Daoy (cell line): ENCODE measurements around the gene KCNQ1OT1. TPM values are rescaled to one million over a fixed set of nuclear protein-coding genes. Genes with fewer than 3 reads are reported as not detected.
"Not testable (repeated sequence)": the region's sequence is repeated elsewhere in the genome, so short reads cannot be mapped to it uniquely, and the experiment has no call there.

ENCODE experiments used
- DNase-seq: peaks from one replicate; pipeline ENCODE4 v3.0.0-alpha.2; 2015; ENCODE audit warnings: low read depth
- total RNA-seq: library from RNA; depleted of rRNA; stranded (reverse); fragments of >200 nt; shearing (Covaris generic); gene quantifications from 2 replicates; pipeline ENCODE4 v1.2.3, GENCODE V29; 2014

KCNQ1OT1 gene
- total RNA-seq, 1 experiment from 2014 or later, result 1.1 TPM

GRCh38 chr11:2655016-2655719 is 44.6 kb downstream of the KCNQ1OT1 start:
- DNase-seq, result no peak

- DNase-seq, result no peak
These were observed 45.7 kb downstream of the KCNQ1OT1 start for GRCh38 chr11:2653930-2654739.

DNA sequence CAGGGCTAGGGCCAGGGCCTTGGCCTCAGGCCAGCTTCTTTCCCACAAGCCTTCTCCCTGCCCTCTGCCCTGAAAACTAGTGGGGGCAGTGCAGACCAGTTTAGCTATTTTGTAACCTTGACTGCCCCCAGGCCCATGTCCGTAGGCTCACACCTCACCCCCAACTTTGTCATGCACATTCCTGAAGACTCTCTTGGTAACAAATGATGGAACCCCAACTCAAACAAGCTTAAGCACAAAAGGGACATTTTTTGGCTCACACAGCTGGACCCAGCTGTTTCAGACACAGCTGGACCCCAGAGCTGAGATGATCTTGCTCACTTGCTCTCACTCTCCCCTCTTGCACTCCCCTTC is 46.6 kb downstream of the KCNQ1OT1 start:
- no peak for DNase-seq

DNA sequence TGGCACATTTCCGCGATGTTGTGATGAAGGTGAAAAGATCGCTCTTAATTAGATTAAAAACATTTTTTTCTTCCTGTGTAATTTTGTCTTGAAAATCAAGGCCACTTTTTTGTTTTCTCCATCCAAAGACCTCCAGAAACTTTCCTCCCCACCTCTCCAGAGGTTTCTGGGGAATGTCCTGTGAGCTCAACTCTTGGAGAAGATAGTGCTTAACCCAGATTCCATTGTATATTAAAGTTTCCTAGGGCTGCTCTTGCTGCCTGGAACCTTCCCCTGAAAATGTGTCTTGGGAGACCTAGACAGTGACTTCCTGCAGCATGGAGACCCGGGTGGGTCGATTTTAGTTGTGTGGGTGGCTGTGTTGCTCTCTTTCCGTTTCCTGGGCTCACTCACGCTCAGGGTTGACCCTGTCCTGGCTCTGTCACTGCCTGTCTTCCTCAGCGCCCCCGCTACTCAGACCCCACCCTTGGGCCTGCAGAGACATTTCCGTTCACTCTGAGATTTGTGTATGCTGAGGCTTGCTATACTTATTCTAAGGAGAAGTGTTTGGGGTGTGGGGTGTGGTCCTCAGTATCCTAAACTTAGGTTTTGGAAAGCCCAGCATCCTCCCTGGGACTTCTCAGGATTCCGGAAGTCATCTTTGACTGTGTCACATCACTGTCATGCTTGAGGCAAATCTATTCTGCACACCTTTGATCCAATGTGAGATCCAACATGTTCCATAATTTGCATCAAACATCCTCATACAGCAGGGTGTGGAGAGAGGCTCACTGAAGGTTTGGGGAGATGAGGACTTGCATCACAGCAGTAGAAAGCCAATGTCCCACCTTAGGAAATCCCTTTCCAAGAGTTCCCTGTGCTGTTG is 47.2 kb downstream of the KCNQ1OT1 start:
- DNase-seq, result no peak

DNA sequence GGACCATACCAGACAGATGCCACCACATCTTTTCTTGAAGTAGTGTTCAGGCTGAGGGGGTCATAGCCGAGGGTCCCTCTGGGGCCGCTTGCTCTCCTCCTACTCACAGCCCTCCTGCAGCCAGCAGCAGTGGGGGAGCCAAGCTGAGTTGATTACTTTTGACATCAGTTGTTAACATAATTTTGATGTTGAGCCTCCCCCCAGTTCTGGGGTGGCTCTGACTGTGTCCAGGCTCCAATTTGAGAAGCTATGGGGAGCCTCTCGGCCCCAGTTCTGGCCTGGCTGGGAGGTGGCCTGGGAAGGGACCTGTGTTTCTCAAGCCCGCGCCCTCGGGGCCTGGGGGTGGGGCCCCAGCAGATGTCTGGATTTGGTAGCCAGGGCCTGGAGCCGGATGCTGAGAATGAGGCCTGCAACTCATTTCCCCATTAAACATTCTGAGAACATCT is 47.9 kb downstream of the KCNQ1OT1 start:
- DNase-seq, result no peak

DNA sequence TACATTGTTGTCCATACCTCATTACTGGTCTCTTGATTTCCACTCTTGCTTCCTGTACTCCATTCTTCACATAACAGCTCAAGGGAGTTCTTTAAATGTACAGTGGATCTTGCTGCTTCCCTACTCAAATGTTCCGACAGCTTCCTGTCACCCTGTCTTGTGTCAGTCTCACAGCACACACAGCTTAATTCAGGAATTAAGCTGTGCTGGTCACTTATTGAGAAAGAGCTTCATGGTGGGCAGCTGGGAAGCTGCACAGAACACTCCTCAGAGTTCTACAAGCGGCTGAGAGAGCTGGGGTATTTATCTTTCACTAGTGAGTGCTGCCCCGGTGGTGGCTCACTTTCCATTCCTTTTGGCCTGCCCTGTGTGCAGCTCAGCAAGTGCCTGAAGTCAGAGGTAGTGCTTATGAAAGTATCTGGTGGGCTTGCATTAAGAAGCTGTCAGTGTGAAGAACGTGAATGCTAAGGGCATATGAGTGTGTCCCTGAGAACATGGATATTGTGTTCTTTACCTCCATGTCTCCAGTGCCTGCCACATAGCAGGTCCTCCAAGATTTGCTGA is 48.7 kb downstream of the KCNQ1OT1 start:
- DNase-seq, result no peak

GRCh38 chr11:2650343-2650867 is 49.4 kb downstream of the KCNQ1OT1 start:
- no peak for DNase-seq

DNA sequence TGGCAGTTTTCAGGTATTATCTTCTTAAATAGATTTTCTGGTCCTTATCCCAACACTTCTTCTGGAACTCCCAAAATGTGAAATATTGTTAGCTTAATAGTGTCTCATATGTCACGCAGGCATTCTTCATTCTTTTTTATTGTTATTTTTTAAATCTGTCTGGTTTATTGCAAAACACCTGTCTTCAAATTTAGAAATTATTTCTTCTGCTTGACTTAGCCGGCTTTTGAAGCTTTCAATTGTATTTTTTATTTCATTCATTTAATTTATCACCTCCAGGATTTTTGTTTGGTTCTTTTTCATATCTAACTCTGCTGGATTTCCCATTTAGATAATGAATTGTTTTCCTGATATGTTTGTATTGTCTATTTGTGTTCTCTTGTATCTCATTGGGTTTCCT is 49.9 kb downstream of the KCNQ1OT1 start:
- DNase-seq, result no peak

- DNase-seq, result no peak
These were observed 50.4 kb downstream of the KCNQ1OT1 start for GRCh38 chr11:2649400-2649799.

DNA sequence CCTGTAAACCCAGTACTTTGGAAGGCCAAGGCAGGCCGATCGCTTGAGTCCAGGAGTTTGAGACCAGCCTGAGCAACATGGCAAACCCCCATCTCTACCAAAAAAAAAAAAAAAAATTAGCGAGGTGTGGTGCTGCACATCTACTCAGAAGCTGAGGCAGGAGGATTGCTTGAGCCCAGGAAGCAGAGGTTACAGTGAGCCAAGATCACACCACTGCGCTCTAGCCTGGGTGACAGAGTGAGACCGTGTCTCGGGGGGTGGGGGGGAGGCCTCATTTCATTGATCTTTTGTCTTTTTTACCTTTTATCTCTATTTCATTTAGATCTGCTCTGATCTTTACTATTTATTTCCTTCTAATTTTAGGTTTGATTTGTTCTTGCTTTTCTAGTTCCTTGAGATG is 51.8 kb downstream of the KCNQ1OT1 start:
- DNase-seq, result no peak

- DNase-seq, result no peak
These were observed 52.6 kb downstream of the KCNQ1OT1 start for GRCh38 chr11:2647167-2647566.

DNA sequence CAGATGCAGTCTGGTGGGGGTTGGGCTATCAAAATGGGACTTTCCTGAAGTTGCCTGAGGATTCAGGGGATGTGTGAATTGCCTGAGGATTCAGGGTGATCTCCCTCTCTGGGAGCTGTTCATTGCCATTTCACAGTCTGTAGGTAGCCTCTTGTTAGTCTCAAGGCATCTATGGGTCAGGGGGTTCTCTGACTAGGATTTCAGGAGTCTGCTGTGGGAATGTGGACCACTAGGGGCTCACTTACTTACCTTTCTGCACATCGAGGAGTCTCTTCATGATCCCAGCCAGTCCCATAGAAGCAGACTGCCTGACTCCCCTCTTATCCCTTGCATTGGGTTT is 54.0 kb downstream of the KCNQ1OT1 start:
- no peak for DNase-seq

DNA sequence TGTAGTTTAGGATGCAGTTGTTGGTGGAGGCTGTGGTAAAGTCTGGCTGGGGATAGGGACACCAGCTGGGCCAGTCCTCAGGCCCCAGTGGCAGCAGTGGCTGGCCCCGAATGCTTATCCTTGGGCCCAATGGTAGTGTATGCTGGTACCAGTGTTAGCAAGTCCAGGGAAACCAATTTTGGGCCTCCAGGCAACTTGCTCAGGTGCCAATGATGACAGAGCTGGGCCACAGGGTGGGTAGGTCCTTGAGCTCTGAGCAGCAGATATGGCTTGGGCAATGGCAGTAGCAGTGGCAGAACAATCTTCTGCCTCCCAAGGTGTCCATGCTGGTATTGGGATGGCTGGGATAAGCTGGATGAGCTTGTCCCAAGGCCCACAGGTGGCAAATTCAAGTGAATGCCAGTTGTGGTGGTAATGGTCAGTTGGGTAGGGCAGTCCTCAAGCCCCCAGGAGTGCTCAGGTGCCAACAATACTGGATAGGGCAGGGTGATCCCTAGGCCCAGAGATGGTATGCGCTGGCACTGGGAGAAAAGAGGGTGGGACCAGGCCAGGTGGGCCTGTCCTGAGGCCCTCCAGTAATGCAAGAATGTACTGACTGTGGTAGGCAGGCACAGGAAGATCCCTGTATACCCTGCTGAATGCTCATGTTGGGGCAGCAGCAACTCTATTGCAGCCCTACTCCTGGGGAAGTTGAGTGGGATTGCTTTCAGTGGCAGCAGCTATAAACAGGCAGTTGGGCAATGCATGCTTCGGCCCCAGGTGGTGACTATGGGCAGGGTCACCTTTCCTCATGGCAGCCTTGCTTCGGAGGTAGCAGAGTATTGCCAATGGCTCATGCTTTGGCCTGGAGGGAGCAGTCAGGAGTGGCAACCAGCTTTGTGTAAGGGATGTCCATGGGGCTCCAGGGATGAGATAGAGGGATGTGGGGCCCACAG is 54.7 kb downstream of the KCNQ1OT1 start:
- DNase-seq, result no peak

- DNase-seq, result no peak
These were observed 56.0 kb downstream of the KCNQ1OT1 start for GRCh38 chr11:2643746-2644145.

GRCh38 chr11:2641623-2642022 is 58.2 kb downstream of the KCNQ1OT1 start:
- no peak for DNase-seq

- DNase-seq, result not testable (repeated sequence)
These were observed 60.0 kb downstream of the KCNQ1OT1 start for GRCh38 chr11:2639763-2640162.

GRCh38 chr11:2631161-2631560 is 68.6 kb downstream of the KCNQ1OT1 start:
- no peak for DNase-seq

- DNase-seq, result no peak
These were observed 69.1 kb downstream of the KCNQ1OT1 start for GRCh38 chr11:2630679-2631078.

DNA sequence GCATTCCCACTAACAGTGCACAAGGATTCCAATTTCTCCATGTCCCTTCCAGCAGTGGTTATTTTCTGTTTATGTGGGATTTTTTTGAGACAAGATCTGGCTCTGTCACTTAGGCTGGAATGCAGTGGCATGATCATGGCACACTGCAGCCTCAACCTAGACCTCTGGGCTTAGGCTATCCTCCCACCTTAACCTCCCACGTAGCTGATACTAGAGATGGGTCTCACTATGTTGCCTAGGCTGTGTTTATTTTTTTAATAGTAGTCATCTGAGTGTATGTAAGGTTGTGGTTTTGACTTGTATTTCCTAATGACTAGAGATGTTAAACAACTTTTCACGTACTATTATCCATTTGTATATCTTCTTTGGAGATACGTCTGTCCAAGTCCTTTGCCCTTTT is 74.6 kb downstream of the KCNQ1OT1 start:
- DNase-seq, result no peak

- no peak for DNase-seq
These were observed 77.9 kb downstream of the KCNQ1OT1 start for GRCh38 chr11:2621894-2622293.
